ENCODE data around the gene VAV3.

DNA sequence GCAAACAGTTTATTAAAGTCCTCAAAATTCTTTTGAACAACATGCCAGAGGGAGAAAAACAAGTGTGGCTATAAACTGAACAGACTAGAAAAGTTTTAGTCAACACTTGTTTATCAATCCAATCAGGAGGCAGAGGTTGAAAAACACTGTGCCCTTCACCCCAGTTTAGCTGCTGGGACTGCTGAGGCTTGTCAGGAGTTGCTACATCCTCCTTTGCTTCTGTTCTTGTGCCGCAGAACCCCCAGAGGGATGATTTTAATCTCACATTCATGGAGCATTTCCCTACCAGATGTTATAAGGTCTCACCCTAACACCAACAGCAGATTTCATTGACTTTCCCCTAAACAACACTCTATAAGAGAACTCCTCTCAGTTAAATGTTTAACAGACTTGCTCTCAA lies 321.2 kb downstream of the VAV3 start:
- TF ChIP-seq, protein P1, sequence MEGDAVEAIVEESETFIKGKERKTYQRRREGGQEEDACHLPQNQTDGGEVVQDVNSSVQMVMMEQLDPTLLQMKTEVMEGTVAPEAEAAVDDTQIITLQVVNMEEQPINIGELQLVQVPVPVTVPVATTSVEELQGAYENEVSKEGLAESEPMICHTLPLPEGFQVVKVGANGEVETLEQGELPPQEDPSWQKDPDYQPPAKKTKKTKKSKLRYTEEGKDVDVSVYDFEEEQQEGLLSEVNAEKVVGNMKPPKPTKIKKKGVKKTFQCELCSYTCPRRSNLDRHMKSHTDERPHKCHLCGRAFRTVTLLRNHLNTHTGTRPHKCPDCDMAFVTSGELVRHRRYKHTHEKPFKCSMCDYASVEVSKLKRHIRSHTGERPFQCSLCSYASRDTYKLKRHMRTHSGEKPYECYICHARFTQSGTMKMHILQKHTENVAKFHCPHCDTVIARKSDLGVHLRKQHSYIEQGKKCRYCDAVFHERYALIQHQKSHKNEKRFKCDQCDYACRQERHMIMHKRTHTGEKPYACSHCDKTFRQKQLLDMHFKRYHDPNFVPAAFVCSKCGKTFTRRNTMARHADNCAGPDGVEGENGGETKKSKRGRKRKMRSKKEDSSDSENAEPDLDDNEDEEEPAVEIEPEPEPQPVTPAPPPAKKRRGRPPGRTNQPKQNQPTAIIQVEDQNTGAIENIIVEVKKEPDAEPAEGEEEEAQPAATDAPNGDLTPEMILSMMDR (IDR thresholded peaks at IDR 0.05 in 4 of 5, conservative IDR thresholded peaks at IDR 0.05 in 1 of 5), result no peak
- TF ChIP-seq POLR2A (IDR thresholded peaks at IDR 0.05), result no peak

All from gastrocnemius medialis (tissue), 4 donors.